Islet of Langerhans (tissue), 1 donor: Measurements from ENCODE around the gene DLEC1.

Experiments
- FAIRE-seq: peaks from one replicate; lab custom pipeline; 2011; peaks lifted over from hg19 to GRCh38; lab: Jason Lieb, UNC

Gene DLEC1, protein sequence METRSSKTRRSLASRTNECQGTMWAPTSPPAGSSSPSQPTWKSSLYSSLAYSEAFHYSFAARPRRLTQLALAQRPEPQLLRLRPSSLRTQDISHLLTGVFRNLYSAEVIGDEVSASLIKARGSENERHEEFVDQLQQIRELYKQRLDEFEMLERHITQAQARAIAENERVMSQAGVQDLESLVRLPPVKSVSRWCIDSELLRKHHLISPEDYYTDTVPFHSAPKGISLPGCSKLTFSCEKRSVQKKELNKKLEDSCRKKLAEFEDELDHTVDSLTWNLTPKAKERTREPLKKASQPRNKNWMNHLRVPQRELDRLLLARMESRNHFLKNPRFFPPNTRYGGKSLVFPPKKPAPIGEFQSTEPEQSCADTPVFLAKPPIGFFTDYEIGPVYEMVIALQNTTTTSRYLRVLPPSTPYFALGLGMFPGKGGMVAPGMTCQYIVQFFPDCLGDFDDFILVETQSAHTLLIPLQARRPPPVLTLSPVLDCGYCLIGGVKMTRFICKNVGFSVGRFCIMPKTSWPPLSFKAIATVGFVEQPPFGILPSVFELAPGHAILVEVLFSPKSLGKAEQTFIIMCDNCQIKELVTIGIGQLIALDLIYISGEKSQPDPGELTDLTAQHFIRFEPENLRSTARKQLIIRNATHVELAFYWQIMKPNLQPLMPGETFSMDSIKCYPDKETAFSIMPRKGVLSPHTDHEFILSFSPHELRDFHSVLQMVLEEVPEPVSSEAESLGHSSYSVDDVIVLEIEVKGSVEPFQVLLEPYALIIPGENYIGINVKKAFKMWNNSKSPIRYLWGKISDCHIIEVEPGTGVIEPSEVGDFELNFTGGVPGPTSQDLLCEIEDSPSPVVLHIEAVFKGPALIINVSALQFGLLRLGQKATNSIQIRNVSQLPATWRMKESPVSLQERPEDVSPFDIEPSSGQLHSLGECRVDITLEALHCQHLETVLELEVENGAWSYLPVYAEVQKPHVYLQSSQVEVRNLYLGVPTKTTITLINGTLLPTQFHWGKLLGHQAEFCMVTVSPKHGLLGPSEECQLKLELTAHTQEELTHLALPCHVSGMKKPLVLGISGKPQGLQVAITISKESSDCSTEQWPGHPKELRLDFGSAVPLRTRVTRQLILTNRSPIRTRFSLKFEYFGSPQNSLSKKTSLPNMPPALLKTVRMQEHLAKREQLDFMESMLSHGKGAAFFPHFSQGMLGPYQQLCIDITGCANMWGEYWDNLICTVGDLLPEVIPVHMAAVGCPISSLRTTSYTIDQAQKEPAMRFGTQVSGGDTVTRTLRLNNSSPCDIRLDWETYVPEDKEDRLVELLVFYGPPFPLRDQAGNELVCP (N-terminal part only)

DNA sequence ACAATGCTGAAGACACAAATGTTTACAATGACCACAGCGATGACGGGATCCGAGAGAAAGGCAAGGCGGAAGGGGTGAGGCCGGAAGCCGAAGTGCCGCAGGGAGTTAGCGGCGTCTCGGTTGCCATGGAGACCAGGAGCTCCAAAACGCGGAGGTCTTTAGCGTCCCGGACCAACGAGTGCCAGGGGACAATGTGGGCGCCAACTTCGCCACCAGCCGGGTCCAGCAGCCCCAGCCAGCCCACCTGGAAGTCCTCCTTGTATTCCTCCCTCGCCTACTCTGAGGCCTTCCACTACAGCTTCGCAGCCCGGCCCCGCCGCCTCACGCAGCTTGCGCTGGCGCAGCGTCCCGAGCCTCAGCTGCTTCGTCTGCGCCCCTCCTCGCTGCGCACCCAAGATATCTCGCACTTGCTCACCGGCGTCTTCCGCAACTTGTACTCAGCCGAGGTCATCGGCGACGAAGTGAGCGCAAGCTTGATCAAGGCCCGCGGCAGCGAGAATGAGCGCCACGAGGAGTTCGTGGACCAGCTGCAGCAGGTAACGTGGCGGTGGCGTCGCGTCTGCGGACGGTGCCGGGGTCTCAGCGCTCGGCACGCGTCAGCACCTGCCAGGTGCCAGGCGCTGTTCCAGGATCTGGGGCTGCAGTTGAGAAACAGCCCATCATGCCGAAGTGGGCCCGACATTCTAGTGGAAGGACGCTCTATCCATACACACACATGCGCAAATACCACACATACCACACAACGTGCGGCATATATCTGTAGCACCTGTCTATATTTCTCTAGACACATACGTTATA lies at the start of gene DLEC1:
Gene DLEC1 (plus strand): TSS at position 108 of the 798 bp plus-strand sequence. CDS start 18 bp downstream, at position 126.
- FAIRE-seq = no peak

DNA sequence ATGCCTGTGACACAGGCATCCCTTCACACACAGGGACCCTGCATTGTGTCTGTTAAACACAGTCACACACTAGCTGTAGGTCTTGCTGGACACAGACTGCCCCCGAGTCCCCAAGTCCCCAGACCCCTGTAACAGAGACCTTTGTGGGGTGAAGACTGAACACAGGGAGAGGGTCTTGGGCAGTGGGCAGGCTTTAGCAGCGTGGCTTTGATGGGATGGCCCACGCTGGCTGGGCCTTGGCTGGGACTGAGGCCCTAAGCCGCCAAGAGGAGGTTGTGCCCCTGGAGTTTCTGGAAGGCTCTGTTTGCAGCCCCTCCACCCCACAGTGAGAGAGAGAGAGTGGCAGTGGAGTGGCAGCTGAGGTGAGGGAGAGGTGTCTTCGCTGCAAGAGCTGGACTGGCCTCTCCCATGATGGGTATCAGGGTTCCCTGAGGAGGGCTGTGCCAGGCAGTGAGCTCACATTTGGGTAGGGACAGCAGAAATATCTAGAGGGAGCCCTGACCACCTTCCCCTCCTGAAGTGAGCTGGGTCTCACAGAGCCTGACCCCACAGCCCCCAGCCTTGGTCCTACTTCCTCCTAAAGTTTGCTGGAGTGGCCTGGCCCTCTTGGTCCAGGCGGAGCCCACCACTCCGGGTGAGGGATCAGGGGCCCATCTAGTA lies 49.1 kb upstream of the DLEC1 start:
- no peak for FAIRE-seq

DNA sequence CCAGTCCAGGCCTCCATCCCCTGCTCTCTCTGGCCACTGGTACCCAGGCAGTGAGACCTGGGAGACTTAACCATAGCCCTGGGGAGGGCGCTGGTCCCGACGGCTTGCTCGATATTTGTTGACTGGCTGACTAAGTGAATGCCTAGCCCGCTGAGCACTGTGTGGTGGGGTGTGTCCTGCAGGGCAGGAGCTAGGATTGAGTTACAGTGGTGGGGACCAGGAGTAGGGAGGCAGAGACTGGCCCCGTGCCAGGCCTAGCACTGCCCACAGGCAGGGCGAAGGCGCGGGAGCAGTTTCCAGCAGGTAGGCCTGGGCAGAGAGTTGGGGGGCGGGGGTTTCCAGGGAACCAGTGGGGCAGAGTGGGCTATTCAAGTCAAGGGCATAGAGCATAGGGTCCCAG lies 48.5 kb upstream of the DLEC1 start, which contains the start of gene VILL:
Gene VILL (plus strand): TSS at position 260 of the 400 bp plus-strand sequence. CDS start 2,887 bp downstream, outside the sequence.
- FAIRE-seq = no peak

DNA sequence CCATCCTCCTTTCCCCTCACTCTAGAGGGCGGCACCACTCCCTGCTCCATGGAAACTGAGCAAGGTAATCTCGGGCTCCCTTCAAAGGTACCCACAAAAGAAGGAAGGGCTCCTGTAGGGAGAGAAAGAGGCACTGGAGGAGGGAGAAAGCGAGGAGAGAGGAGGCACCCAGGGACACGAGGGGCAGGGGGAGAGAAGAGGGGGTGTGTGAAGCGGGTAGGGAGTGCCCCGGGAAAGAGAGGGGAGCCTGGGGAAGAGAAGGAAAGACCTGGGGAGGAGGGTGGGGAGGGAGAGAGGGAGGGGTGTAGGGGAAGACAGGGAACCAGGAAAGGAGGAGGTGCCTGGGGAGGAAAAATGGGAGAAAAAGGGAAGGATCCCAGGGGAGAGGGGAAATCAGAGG lies 47.9 kb upstream of the DLEC1 start:
- FAIRE-seq = no peak

DNA sequence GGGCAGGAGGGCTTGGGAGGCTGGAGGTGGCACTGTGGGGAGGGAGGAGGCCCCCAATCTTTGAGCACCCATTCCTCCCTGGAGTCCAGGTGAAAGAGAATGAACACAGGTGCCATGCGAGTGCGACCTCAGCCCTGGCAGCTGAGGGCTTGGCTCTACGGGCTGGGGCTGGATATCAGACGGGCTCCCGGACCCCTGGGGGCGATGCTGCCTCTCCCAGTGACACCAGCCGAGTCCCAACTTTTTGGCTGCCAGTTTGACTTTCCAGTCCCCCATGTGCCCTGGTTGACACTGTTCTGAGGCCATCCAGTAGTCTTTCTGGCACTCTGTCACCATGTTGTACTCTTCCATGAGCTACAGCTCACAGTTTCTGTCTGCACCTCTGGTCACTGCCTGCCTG lies 47.2 kb upstream of the DLEC1 start:
- FAIRE-seq = no peak

DNA sequence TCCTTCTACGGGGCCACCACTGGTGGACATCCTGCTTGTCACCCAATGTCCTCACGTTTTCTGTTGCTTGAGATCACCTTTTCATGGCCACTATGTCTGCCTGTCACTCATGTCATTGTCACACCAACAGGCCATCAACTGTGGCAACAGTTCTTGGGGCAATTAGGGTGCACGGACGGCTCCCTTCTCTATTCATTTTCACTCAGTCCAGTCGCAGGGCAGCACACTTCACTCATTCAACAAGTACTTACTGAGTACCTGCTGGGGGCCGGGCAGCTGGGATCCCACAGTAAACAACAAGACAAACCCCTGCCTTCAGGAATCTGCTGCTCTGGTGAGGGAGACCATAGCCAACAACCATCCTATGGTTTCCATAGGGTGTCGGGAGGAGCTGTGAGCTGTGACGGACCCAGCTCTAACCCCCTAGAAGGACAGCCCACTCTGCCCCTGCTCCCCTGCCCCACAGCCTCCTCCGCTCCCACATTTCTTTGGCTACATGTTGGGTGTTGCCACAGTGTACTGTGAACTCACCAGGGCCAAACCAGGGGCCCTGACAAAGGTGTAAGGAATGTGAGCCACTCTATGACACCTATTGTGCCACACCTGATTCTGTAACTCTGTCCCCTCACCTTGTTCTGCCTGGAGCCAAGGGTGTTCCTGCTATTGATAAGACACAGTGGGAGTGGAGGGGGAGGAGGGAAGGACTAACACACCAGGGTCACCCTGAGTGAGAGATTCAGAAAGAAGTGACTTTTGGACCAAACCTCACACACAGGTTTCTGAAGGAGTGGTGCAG lies 46.5 kb upstream of the DLEC1 start:
- no peak for FAIRE-seq

DNA sequence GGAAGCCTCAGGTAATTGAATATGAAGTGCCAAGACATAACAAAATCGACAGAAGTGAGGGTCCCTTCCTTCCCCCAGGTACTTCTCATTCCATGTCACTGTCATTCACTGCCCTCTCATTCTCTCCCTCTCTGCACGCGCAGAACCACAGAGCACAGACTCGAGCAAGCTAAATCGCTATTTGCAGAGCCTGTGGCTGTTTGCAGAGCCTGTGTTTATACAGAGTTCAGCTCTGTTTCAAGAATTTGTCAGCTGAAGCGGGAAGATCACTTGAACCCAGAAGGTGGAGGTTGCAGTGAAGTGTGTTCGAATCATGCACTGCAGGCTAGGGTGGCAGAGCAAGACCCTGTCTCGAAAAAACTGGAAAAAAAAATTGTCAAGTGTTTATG lies 45.9 kb upstream of the DLEC1 start:
- no peak for FAIRE-seq

DNA sequence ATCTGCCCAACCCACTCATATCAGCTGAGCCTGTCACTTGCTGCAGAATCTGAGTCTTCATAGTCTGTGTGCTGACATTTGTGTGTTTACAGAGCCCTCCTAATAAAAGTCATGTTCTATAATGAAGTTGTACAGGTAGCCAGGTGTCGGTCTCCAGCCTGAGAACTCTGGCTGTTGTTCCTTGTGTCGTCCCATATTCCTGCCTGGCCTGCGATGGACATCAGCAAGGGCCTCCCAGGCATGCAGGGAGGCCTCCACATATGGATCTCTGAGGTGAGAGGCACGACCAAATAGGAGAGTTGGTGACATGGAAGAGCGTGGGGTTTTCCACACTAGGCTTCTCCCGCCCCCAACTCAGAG lies 45.6 kb upstream of the DLEC1 start:
- no peak for FAIRE-seq

DNA sequence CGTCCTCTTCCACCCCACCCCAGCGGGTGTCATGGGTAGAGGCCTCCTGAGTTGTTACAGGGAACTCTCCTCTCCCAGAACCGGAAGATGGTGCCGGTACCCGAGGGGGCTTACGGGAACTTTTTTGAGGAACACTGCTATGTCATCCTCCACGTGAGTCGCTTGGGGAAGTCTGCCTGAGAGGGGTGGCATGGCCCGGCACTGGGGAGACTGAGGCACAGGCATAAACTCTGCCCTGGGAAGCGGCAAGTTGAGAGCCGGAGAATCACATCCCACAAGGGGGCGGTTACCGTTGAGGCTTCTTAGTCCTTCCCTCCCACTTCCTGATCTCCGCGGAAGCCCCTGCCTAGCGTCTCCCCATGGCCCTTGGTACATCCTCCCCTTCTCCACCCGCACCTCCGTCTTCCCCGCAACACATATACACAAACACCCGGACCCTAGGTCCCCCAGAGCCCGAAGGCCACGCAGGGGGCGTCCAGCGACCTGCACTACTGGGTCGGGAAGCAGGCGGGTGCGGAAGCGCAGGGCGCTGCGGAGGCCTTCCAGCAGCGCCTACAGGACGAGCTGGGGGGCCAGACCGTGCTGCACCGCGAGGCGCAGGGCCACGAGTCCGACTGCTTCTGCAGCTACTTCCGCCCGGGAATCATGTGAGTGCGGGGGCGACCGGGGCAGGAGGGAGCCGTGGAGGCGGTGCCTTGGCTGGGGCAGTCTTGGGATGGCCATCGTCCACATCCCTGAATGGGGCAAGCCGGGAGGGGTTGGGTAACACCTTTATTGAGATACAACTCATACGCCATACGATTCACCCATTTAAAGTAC lies 45.0 kb upstream of the DLEC1 start:
- no peak for FAIRE-seq

DNA sequence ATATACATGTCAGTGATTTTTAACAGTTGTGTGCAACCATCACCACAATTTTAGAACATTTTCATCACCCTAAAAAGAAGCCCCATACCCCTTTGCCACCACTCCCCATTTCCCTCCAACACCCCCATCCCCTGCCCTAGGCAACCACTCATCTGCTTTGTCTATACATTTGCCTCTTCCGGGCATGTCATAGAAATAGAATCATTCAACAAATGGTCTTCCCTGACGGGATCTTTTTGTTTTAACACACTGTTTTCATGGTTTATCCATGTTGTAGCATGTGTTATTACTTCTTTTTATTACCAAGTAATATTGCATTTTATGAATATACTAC lies 44.4 kb upstream of the DLEC1 start:
- FAIRE-seq = no peak

DNA sequence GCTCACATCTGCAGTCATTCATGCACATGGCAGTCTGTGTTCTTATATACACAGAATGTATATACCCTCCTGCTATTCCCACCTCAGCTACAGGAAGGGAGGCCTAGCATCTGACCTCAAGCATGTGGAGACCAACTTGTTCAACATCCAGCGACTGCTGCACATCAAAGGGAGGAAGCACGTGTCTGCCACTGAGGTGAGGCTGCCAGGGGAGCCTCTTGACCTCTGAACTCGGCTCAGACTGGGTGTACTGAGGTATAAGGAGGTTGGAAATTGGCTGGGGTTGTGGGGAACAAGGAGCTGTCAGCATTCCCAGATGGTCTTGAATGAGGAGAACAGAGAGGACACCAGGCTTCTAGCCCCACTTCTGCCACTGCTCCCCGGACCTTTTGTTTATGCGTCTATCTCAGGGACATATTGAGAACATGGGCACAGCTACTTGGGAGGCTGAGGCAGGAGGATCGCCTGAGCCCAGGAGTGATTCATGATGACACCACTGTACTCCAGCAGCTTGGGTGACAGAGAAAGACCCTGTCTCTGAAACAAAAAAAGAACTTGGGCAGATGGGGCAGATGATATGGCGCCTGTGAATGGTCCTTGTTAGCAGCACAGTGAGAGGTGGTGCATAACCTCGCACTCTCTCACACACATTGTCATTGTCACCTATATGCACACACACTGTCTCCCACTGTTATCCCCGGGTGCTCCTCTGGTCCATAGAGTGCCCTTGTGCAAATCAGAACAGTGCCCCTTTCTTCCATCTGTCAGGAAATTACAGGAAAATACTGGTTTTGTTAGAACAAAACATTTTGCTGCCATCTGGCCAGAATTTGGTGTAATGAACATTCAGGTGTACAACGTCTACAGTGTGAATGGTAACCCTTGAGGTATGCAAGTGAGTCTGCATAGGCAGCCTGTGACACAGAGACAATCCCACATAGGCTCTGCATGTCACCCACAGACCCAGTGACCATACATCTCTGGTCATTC lies 43.1 kb upstream of the DLEC1 start:
- FAIRE-seq = no peak

DNA sequence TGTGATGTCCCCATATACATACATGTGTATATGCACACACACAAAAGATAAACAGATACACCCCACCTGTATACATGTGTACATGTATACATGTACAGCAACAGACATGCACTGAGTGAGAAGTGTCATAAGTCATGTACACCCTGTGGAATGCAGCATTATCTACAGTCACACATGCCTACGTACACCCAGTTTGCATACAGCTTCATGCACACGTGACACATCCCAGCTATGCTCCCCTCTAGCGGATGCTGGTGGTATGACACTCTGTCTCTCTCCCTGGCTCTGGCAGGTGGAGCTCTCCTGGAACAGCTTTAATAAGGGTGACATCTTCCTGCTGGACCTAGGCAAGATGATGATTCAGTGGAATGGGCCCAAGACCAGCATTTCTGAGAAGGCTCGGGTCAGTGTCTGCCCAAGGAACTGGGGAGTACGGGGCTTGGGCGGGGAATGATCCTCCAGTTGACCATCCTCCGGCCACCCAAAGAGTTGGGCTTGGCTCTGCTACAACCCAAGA lies 42.2 kb upstream of the DLEC1 start:
- no peak for FAIRE-seq

DNA sequence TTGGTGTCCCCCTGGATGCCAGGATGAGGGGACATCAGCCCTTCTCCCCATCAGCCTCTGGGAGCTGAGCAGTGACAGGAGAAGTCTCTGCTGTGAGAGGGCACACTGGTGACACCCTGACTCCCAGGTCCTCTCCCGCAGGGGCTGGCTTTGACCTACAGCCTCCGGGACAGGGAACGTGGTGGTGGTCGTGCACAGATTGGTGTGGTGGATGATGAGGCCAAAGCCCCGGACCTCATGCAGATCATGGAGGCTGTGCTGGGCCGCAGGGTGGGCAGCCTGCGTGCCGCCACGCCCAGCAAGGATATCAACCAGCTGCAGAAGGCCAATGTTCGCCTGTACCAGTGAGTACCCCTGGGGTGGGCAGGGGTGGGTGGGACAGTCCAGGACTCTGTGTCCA lies 41.7 kb upstream of the DLEC1 start:
- no peak for FAIRE-seq

DNA sequence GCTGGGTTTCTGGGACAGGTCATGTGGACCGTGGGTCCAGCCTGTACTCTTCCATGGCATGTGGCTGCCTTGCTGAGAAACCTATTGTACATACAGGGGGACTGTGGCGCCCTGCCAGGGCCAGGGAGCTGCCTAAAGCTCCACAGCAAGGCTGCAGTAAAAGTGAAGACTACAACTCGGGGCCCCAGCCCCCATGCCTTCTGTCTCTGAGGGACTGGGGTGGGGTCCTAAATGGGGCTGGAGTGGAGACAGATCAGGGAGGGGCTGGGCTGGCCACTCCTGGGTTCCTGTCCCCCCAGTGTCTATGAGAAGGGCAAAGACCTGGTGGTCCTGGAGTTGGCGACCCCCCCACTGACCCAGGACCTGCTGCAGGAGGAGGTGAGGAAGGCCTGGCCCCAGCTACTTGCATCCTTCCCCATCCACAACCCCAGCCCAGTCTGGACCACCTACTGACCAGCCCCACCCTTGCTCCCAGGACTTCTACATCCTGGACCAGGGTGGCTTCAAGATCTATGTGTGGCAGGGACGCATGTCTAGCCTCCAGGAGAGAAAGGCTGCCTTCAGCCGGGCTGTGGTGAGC lies 41.1 kb upstream of the DLEC1 start:
- no peak for FAIRE-seq

DNA sequence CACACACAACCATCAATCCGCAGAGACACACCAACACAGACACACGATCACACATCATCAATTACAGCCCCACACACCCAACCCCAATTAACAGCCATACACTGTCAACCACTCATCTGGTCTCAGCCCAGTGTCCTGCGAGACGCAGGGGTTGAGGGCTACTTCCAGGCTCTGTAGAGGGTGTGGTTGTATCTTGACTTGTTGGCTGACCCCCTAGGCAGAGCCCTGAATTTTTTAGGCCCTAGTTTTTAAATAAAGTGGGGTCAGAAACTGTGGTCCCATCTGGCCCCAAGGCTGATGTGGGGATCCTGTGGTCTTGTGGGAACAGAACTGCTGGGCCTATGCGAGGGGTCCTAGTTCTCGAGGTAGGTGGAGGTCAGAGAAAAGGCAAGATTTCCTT lies 39.2 kb upstream of the DLEC1 start:
- no peak for FAIRE-seq

DNA sequence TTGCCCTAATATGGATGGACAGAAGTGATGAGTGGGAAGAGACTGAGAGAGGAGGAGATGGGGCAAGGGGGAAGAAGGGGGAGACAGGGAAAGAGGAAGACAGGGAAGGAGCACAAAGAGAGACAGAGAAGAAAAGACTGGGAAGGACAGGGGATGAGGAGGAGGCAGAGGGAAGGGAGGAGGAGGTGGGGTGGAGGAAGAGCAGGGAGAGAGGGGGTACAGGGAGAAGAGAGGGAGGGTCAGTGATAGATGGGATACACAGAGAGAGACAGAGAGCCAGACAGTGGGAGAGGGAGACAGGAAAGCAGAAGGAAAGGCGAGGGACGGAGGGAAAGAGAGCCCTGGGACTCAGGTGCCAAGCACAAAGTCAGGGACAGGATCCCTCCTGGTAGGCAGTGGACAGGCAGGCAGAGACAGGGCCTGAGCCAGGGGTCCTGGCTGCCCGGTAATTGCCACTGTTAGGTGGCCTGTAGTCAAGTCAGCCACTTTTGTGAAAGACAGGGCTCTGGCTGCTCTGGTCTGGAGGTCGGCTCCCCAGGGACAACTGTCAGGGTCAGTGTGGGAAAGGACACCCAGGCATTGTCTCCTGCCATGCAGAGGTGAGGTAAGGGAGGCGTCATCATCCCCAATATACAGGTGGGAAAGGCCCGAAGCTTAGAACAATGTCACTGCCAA lies 38.6 kb upstream of the DLEC1 start:
- FAIRE-seq = no peak

DNA sequence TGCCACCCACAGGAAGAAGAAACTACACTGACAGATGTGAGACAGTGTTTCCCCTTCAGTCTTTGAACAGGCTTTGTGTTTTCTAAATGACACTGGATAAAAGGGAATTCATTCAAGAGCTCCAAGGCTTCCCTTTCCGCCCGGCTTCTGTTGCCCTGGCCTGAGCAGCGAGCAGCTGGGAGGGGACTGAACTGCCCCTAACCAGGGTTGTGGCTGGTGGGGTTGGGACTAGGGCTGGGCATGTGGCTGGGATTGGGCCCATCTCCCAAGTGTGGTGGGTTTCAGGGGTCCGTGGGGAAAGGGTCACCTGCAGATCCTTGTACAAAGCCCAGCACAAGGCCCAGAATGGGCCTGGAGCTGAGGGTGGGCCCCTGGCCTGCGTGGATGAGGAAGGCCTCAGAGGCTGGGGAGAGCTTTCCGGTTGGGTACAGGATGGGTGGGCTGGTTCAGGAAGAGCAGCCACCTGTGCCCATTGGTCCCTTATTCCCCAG lies 38.0 kb upstream of the DLEC1 start:
- FAIRE-seq = no peak
